HG03354 (cell line): ENCODE results near the gene ACSM5.
A peak's percentile ranks its signal among the peaks of the same experiment; 100 is the strongest.
"Not testable (repeated sequence)": the region's sequence is repeated elsewhere in the genome, so short reads cannot be mapped to it uniquely, and the experiment has no call there.

ENCODE experiments used
- ATAC-seq: cut with Tn5 transposase; IDR thresholded peaks from one replicate; pipeline ENCODE4 v1.9.1; 2021; ENCODE audit warnings: mild to moderate bottlenecking; ENCODE audit not compliant: unreplicated experiment, poor library complexity, severe bottlenecking

The ACSM5 gene

GRCh38 chr16:20397468-20398074, 11.8 kb upstream of the ACSM5 start:
- ATAC-seq, result no peak

- no peak for ATAC-seq
These were observed 10.7 kb upstream of the ACSM5 start for GRCh38 chr16:20398603-20399002.

- ATAC-seq, result no peak
These were observed 10.1 kb upstream of the ACSM5 start for GRCh38 chr16:20399185-20399584.

- no peak for ATAC-seq
These were observed 8.3 kb upstream of the ACSM5 start for GRCh38 chr16:20401066-20401465.

- ATAC-seq, result no peak
These were observed 7.8 kb upstream of the ACSM5 start for GRCh38 chr16:20401475-20402016.

- ATAC-seq, result no peak
These were observed 6.7 kb upstream of the ACSM5 start for GRCh38 chr16:20402651-20403050.

- no peak for ATAC-seq
These were observed 4.7 kb upstream of the ACSM5 start, which contains the start of gene PDILT for GRCh38 chr16:20404637-20405036. Gene PDILT, minus strand, starts transcription at chr16:20404737. Its CDS starts 5,437 bp downstream, at chr16:20399300.

GRCh38 chr16:20410121-20410723, 888 bp downstream of the ACSM5 start:
- peak; percentile 91 for ATAC-seq

GRCh38 chr16:20411055-20411454, 1.7 kb downstream of the ACSM5 start:
- ATAC-seq, result no peak

- ATAC-seq, result no peak
These were observed 6.2 kb downstream of the ACSM5 start for GRCh38 chr16:20415541-20415940.

GRCh38 chr16:20419093-20419492, 9.8 kb downstream of the ACSM5 start:
- not testable (repeated sequence) for ATAC-seq

GRCh38 chr16:20421748-20422147, 12.4 kb downstream of the ACSM5 start:
- not testable (repeated sequence) for ATAC-seq

- ATAC-seq, result not testable (repeated sequence)
These were observed 14.4 kb downstream of the ACSM5 start for GRCh38 chr16:20423772-20424128.

- no peak for ATAC-seq
These were observed 15.0 kb downstream of the ACSM5 start for GRCh38 chr16:20424129-20424866.

GRCh38 chr16:20427401-20427797, 18.1 kb downstream of the ACSM5 start:
- ATAC-seq, result not testable (repeated sequence)

GRCh38 chr16:20429499-20429898, 20.2 kb downstream of the ACSM5 start:
- not testable (repeated sequence) for ATAC-seq

- ATAC-seq, result not testable (repeated sequence)
These were observed 21.1 kb downstream of the ACSM5 start for GRCh38 chr16:20430480-20430879.

- ATAC-seq, result no peak
These were observed 21.6 kb downstream of the ACSM5 start for GRCh38 chr16:20430948-20431347.

- ATAC-seq, result not testable (repeated sequence)
These were observed 29.6 kb downstream of the ACSM5 start for GRCh38 chr16:20438950-20439349.

- not testable (repeated sequence) for ATAC-seq
These were observed 30.5 kb downstream of the ACSM5 start for GRCh38 chr16:20439820-20440231.

- ATAC-seq, result not testable (repeated sequence)
These were observed 31.4 kb downstream of the ACSM5 start for GRCh38 chr16:20440731-20441130.
